GM12891 (cell line): ENCODE results near the gene CLEC4A.

Experiments used
- PAX5 ChIP-seq: IDR thresholded peaks from 2 replicates; pipeline ENCODE4 v1.6.1; 2011; ENCODE audit warnings: low read length, moderate library complexity, mild to moderate bottlenecking; ENCODE audit not compliant: insufficient read depth, severe bottlenecking
- POLR2A ChIP-seq: IDR thresholded peaks from 2 replicates; pipeline ENCODE4 v1.6.1; 2011; ENCODE audit warnings: low read depth, low read length, control low read depth
- POLR2AphosphoS5 ChIP-seq: IDR thresholded peaks from 2 replicates; pipeline ENCODE4 v1.6.1; 2011; ENCODE audit warnings: low read depth, low read length, control low read depth
- POU2F2 ChIP-seq: IDR thresholded peaks from 2 replicates; pipeline ENCODE4 v1.6.1; 2011; ENCODE audit warnings: low read depth, mild to moderate bottlenecking, control low read depth, low read length, moderate library complexity
- SPI1 ChIP-seq: IDR thresholded peaks from 2 replicates; pipeline ENCODE4 v1.6.1; 2011; ENCODE audit warnings: low read depth, low read length, control low read depth
- TAF1 ChIP-seq: IDR thresholded peaks from 2 replicates; pipeline ENCODE4 v1.6.1; 2011; ENCODE audit warnings: low read depth, low read length, control low read depth

- TF ChIP-seq POLR2A, result no peak
- TF ChIP-seq TAF1, result no peak
- no peak for TF ChIP-seq POLR2AphosphoS5
- no peak for TF ChIP-seq POU2F2
- no peak for TF ChIP-seq SPI1
- TF ChIP-seq PAX5, result no peak
These were observed 22.5 kb downstream of the CLEC4A start for GRCh38 chr12:8145754-8146441.
